ENCODE results near the gene BBIP1. TPM values are rescaled to one million over a fixed set of nuclear protein-coding genes. Genes with fewer than 3 reads are reported as not detected.

Gene BBIP1
- total and polyA plus RNA-seq, 2 experiments from 2014 or later = 14.8 to 56.5 TPM

DNA sequence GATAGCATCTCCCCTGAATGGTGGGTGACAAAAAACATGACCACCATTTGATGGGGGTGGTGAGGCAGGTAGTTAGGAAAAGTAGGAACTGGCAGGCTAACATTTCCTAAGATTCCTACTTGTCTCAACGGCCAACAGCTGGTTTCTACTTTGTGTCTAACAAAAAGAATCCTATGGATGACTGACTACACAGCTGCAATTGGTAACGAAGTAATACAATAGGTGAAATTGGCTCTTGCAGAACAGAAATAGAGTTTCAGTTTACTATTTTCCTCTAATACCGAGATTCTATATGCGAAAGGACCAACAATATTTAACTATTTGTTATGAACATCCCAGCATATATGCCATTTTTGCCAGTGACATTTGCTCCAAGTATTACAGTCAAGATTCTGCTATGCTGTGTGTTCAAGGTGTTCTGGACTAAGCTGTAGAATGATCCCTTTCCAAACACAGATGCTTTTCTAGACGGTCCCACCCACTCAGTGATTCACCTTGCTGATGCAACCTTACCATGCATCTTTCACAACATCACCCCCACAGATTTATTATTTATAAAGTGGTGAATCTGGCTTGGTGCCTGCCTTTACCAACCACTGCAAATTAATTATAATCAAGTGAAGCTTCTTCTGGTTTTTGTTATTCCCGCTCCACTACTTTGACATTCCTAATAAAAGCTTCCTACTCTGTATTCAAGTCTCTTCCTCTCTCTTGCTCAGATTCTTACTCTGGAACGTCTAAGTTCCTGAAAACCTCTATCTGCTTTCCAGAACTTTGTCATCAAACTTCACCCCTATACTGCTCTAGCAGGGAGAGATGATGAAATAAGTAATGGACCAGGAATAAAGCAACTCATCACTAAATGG, 16.8 kb downstream of the BBIP1 start:
- no peaks in the 10 kb centered on the region for H3K27me3 ChIP-seq (ENCODE audit: insufficient read depth)
- no peak overlapping the region for H3K27ac ChIP-seq (ENCODE audit: low read depth)
- H3K4me2 ChIP-seq = no peak overlapping the region
- ATAC-seq (no peak), DNase-seq (ENCODE audit: low spot score) (no peak)
- H4K20me1 ChIP-seq (replicated peaks; ENCODE audit: insufficient read depth) = no peaks in the 10 kb centered on the region
- no peaks in the 10 kb centered on the region for H3F3A ChIP-seq (replicated peaks; ENCODE audit: low read depth)
- Mint-ChIP-seq H3K27ac (peak overlapping the region; percentile 75), H3K36me3 (ENCODE audit: low read depth) (peaks cover 11% of the 10 kb centered on the region; the same call in 2 of the 3 replicates), H3K4me1 (peaks cover 10% of the 10 kb centered on the region; the same call in 2 of the 3 replicates), H3K4me3 (no peak overlapping the region), H3K27me3 (ENCODE audit: insufficient read depth, low read depth, poor library complexity) (no peaks in the 10 kb centered on the region), H3K9me3 (no peaks in the 10 kb centered on the region)
- H3K4me1 ChIP-seq (ENCODE audit: insufficient read depth) = no peaks in the 10 kb centered on the region
- no peak overlapping the region for H3K4me3 ChIP-seq
- no peaks in the 10 kb centered on the region for H3K36me3 ChIP-seq (ENCODE audit: insufficient read depth)
- H3K79me2 ChIP-seq (replicated peaks; ENCODE audit: insufficient read depth) = no peaks in the 10 kb centered on the region
- H3K9me2 ChIP-seq (ENCODE audit: insufficient read depth) = no peaks in the 10 kb centered on the region
- H2AFZ ChIP-seq = no peak overlapping the region
- TF ChIP-seq, protein P1, sequence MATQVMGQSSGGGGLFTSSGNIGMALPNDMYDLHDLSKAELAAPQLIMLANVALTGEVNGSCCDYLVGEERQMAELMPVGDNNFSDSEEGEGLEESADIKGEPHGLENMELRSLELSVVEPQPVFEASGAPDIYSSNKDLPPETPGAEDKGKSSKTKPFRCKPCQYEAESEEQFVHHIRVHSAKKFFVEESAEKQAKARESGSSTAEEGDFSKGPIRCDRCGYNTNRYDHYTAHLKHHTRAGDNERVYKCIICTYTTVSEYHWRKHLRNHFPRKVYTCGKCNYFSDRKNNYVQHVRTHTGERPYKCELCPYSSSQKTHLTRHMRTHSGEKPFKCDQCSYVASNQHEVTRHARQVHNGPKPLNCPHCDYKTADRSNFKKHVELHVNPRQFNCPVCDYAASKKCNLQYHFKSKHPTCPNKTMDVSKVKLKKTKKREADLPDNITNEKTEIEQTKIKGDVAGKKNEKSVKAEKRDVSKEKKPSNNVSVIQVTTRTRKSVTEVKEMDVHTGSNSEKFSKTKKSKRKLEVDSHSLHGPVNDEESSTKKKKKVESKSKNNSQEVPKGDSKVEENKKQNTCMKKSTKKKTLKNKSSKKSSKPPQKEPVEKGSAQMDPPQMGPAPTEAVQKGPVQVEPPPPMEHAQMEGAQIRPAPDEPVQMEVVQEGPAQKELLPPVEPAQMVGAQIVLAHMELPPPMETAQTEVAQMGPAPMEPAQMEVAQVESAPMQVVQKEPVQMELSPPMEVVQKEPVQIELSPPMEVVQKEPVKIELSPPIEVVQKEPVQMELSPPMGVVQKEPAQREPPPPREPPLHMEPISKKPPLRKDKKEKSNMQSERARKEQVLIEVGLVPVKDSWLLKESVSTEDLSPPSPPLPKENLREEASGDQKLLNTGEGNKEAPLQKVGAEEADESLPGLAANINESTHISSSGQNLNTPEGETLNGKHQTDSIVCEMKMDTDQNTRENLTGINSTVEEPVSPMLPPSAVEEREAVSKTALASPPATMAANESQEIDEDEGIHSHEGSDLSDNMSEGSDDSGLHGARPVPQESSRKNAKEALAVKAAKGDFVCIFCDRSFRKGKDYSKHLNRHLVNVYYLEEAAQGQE (IDR thresholded peaks at IDR 0.05; ENCODE audit: unreplicated experiment) = no peak
- TF ChIP-seq EZH2phosphoT487 (IDR thresholded peaks at IDR 0.05; ENCODE audit: unreplicated experiment) = no peak

DNA sequence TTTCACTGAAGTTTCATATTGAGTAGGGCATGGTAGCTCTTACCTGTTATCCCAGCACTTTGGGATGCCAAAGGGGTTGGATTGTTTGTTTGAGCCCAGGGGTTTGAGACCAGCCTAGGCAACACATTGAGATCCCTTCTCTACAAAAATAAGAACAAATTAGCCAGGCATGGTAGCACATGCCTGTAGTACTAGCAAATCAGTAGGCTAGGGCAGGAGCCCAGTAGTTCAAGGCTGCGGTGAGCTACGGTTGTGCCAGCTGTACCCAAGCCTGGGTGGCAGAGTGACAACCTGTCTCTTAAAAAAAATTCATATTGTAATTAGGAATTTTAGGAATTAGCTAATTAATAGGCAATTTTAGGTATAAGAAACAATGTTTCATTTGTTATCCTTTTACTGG, 18.0 kb downstream of the BBIP1 start:
- no peak overlapping the region for H3K27ac Mint-ChIP-seq
- no peak overlapping the region for H3K27ac ChIP-seq (ENCODE audit: low read depth)
- H3K4me3 Mint-ChIP-seq = no peak overlapping the region
- H3K4me3 ChIP-seq = no peak overlapping the region
- H4K20me1 ChIP-seq (replicated peaks; ENCODE audit: insufficient read depth) = no peaks in the 10 kb centered on the region
- no peaks in the 10 kb centered on the region for H3K9me2 ChIP-seq (ENCODE audit: insufficient read depth)
- no peaks in the 10 kb centered on the region for H3K9me3 Mint-ChIP-seq
- peaks cover 7% of the 10 kb centered on the region; the same call in 2 of the 3 replicates for H3K4me1 Mint-ChIP-seq
- no peaks in the 10 kb centered on the region for H3K79me2 ChIP-seq (replicated peaks; ENCODE audit: insufficient read depth)
- H3K27me3 ChIP-seq (ENCODE audit: insufficient read depth) = no peaks in the 10 kb centered on the region
- H3K4me1 ChIP-seq (ENCODE audit: insufficient read depth) = no peaks in the 10 kb centered on the region
- H3F3A ChIP-seq (replicated peaks; ENCODE audit: low read depth) = no peaks in the 10 kb centered on the region
- peaks cover 7% of the 10 kb centered on the region; the same call in 2 of the 3 replicates for H3K36me3 Mint-ChIP-seq (ENCODE audit: low read depth)
- DNase-seq (ENCODE audit: low spot score) = no peak
- ATAC-seq = no peak
- H2AFZ ChIP-seq = no peak overlapping the region
- H3K36me3 ChIP-seq (ENCODE audit: insufficient read depth) = no peaks in the 10 kb centered on the region
- H3K4me2 ChIP-seq = no peak overlapping the region
- H3K27me3 Mint-ChIP-seq (ENCODE audit: insufficient read depth, low read depth, poor library complexity) = no peaks in the 10 kb centered on the region
- TF ChIP-seq JUNB (IDR thresholded peaks at IDR 0.05; ENCODE audit: unreplicated experiment) = no peak
- TF ChIP-seq, protein P2, sequence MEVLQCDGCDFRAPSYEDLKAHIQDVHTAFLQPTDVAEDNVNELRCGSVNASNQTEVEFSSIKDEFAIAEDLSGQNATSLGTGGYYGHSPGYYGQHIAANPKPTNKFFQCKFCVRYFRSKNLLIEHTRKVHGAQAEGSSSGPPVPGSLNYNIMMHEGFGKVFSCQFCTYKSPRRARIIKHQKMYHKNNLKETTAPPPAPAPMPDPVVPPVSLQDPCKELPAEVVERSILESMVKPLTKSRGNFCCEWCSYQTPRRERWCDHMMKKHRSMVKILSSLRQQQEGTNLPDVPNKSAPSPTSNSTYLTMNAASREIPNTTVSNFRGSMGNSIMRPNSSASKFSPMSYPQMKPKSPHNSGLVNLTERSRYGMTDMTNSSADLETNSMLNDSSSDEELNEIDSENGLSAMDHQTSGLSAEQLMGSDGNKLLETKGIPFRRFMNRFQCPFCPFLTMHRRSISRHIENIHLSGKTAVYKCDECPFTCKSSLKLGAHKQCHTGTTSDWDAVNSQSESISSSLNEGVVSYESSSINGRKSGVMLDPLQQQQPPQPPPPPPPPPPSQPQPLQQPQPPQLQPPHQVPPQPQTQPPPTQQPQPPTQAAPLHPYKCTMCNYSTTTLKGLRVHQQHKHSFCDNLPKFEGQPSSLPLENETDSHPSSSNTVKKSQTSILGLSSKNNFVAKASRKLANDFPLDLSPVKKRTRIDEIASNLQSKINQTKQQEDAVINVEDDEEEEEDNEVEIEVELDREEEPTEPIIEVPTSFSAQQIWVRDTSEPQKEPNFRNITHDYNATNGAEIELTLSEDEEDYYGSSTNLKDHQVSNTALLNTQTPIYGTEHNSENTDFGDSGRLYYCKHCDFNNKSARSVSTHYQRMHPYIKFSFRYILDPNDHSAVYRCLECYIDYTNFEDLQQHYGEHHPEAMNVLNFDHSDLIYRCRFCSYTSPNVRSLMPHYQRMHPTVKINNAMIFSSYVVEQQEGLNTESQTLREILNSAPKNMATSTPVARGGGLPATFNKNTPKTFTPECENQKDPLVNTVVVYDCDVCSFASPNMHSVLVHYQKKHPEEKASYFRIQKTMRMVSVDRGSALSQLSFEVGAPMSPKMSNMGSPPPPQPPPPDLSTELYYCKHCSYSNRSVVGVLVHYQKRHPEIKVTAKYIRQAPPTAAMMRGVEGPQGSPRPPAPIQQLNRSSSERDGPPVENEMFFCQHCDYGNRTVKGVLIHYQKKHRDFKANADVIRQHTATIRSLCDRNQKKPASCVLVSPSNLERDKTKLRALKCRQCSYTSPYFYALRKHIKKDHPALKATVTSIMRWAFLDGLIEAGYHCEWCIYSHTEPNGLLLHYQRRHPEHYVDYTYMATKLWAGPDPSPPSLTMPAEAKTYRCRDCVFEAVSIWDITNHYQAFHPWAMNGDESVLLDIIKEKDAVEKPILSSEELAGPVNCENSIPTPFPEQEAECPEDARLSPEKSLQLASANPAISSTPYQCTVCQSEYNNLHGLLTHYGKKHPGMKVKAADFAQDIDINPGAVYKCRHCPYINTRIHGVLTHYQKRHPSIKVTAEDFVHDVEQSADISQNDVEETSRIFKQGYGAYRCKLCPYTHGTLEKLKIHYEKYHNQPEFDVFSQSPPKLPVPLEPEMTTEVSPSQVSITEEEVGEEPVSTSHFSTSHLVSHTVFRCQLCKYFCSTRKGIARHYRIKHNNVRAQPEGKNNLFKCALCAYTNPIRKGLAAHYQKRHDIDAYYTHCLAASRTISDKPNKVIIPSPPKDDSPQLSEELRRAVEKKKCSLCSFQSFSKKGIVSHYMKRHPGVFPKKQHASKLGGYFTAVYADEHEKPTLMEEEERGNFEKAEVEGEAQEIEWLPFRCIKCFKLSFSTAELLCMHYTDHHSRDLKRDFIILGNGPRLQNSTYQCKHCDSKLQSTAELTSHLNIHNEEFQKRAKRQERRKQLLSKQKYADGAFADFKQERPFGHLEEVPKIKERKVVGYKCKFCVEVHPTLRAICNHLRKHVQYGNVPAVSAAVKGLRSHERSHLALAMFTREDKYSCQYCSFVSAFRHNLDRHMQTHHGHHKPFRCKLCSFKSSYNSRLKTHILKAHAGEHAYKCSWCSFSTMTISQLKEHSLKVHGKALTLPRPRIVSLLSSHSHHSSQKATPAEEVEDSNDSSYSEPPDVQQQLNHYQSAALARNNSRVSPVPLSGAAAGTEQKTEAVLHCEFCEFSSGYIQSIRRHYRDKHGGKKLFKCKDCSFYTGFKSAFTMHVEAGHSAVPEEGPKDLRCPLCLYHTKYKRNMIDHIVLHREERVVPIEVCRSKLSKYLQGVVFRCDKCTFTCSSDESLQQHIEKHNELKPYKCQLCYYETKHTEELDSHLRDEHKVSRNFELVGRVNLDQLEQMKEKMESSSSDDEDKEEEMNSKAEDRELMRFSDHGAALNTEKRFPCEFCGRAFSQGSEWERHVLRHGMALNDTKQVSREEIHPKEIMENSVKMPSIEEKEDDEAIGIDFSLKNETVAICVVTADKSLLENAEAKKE (CRISPR knock-in tag; IDR thresholded peaks at IDR 0.05) = no peak
- TF ChIP-seq, protein P3, sequence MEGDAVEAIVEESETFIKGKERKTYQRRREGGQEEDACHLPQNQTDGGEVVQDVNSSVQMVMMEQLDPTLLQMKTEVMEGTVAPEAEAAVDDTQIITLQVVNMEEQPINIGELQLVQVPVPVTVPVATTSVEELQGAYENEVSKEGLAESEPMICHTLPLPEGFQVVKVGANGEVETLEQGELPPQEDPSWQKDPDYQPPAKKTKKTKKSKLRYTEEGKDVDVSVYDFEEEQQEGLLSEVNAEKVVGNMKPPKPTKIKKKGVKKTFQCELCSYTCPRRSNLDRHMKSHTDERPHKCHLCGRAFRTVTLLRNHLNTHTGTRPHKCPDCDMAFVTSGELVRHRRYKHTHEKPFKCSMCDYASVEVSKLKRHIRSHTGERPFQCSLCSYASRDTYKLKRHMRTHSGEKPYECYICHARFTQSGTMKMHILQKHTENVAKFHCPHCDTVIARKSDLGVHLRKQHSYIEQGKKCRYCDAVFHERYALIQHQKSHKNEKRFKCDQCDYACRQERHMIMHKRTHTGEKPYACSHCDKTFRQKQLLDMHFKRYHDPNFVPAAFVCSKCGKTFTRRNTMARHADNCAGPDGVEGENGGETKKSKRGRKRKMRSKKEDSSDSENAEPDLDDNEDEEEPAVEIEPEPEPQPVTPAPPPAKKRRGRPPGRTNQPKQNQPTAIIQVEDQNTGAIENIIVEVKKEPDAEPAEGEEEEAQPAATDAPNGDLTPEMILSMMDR (conservative IDR thresholded peaks at IDR 0.05; ENCODE audit: low read depth in 2 of 2) = no peak
- TF ChIP-seq, protein P4, sequence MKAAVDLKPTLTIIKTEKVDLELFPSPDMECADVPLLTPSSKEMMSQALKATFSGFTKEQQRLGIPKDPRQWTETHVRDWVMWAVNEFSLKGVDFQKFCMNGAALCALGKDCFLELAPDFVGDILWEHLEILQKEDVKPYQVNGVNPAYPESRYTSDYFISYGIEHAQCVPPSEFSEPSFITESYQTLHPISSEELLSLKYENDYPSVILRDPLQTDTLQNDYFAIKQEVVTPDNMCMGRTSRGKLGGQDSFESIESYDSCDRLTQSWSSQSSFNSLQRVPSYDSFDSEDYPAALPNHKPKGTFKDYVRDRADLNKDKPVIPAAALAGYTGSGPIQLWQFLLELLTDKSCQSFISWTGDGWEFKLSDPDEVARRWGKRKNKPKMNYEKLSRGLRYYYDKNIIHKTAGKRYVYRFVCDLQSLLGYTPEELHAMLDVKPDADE (IDR thresholded peaks at IDR 0.05) = no peak
- no peak for TF ChIP-seq STAT1 (IDR thresholded peaks at IDR 0.05; ENCODE audit: unreplicated experiment)

Measured in GM23338 (cell line).